Measurements from ENCODE around the gene SCAMP1. TPM values are rescaled to one million over a fixed set of nuclear protein-coding genes. Genes with fewer than 3 reads are reported as not detected.
A peak's percentile ranks its signal among the peaks of the same experiment; 100 is the strongest.

The SCAMP1 gene
- total and polyA plus RNA-seq, 2 of the 13 experiments (the other 11 are each of a cell fraction or from before 2014, with no cell fraction given) = 18.2 to 33.7 TPM

GRCh38 chr5:78518365-78519197, 158.2 kb downstream of the SCAMP1 start (continued):
- TF ChIP-seq ZBTB33 (CRISPR knock-in tag; IDR thresholded peaks at IDR 0.05) (no peak; the same call in 1 of the 2 replicates), HIVEP1 (CRISPR knock-in tag; IDR thresholded peaks at IDR 0.05) (no peak), AKNA (CRISPR knock-in tag; IDR thresholded peaks at IDR 0.05; ENCODE audit: borderline replicate concordance) (no peak), NAIF1 (CRISPR knock-in tag; IDR thresholded peaks at IDR 0.05; ENCODE audit: borderline replicate concordance) (no peak; the same call in 1 of the 2 replicates), SRSF9 (IDR thresholded peaks at IDR 0.05; ENCODE audit: borderline replicate concordance, insufficient read depth, low read depth, low read length, poor library complexity, severe bottlenecking) (no peak), TGIF2 (CRISPR knock-in tag; IDR thresholded peaks at IDR 0.05) (peak; percentile 80), CBX2 (IDR thresholded peaks at IDR 0.05; ENCODE audit: low read depth, low read length) (no peak), CBX2 (CRISPR knock-in tag; IDR thresholded peaks at IDR 0.05; ENCODE audit: low read depth) (no peak), ZNF121 (CRISPR knock-in tag; IDR thresholded peaks at IDR 0.05) (0 out of 2 replicates have a peak, but pooled peaks have one; percentile 14), MNT (IDR thresholded peaks at IDR 0.05) (peak; percentile 13; the same call in 1 of the 2 replicates), THAP8 (CRISPR knock-in tag; IDR thresholded peaks at IDR 0.05; ENCODE audit: borderline replicate concordance) (no peak), ATF1 (CRISPR knock-in tag; IDR thresholded peaks at IDR 0.05) (no peak), JARID2 (CRISPR knock-in tag; IDR thresholded peaks at IDR 0.05; ENCODE audit: insufficient replicate concordance) (no peak), ZNF749 (CRISPR knock-in tag; IDR thresholded peaks at IDR 0.05; ENCODE audit: borderline replicate concordance) (no peak), TFAP4 (IDR thresholded peaks at IDR 0.05; ENCODE audit: borderline replicate concordance, low read depth) (peak; percentile 98), ZSCAN25 (CRISPR knock-in tag; IDR thresholded peaks at IDR 0.05) (no peak), ZNF333 (CRISPR knock-in tag; IDR thresholded peaks at IDR 0.05; ENCODE audit: borderline replicate concordance) (no peak)

All from HepG2 (cell line).